Measurements from ENCODE around the gene GOLGA6L25. TPM values are rescaled to one million over a fixed set of nuclear protein-coding genes. Genes with fewer than 3 reads are reported as not detected.
"Not testable (repeated sequence)": the region's sequence is repeated elsewhere in the genome, so short reads cannot be mapped to it uniquely, and the experiment has no call there.

GOLGA6L25 gene
- total and polyA plus RNA-seq, 4 donors: not detected

GRCh38 chr15:28593424-28594129 lies 40.2 kb downstream of the GOLGA6L25 start:
- H3K27ac ChIP-seq (ENCODE audit: low read depth, low read length): not testable (repeated sequence)
- no CpG with 5 or more reads among the region's 5 CpGs for WGBS (ENCODE audit: insufficient coverage)

GRCh38 chr15:28597471-28597870 lies 44.1 kb downstream of the GOLGA6L25 start:
- not testable (repeated sequence) for H3K9me3 ChIP-seq (ENCODE audit: control insufficient read depth, insufficient read depth, low read length); DNase-seq (ENCODE audit: low read depth in 4 of 6, low spot score in 6 of 6); H3K4me1 ChIP-seq (ENCODE audit: control insufficient read depth, insufficient read depth, low read length); H3K36me3 ChIP-seq (ENCODE audit: control insufficient read depth, insufficient read depth, low read length); H3K4me3 ChIP-seq (ENCODE audit: low read depth, low read length); H3K27me3 ChIP-seq (ENCODE audit: control insufficient read depth, insufficient read depth, low read length); H3K27ac ChIP-seq (ENCODE audit: low read depth, low read length)
- WGBS (ENCODE audit: insufficient coverage): no CpG with 5 or more reads among the region's 10 CpGs

More at GRCh38 chr15:28593424-28594129, 40.2 kb downstream of the GOLGA6L25 start:
- not testable (repeated sequence) for H3K9me3 ChIP-seq (ENCODE audit: control insufficient read depth, insufficient read depth, low read length); H3K27me3 ChIP-seq (ENCODE audit: control insufficient read depth, insufficient read depth, low read length); H3K4me3 ChIP-seq (ENCODE audit: low read depth, low read length); DNase-seq (ENCODE audit: low read depth in 4 of 6, low spot score in 6 of 6); H3K4me1 ChIP-seq (ENCODE audit: control insufficient read depth, insufficient read depth, low read length); H3K36me3 ChIP-seq (ENCODE audit: control insufficient read depth, insufficient read depth, low read length)

- not testable (repeated sequence) for H3K4me3 ChIP-seq (ENCODE audit: low read depth, low read length); H3K9me3 ChIP-seq (ENCODE audit: control insufficient read depth, insufficient read depth, low read length); H3K27me3 ChIP-seq (ENCODE audit: control insufficient read depth, insufficient read depth, low read length); DNase-seq (ENCODE audit: low read depth in 4 of 6, low spot score in 6 of 6); H3K4me1 ChIP-seq (ENCODE audit: control insufficient read depth, insufficient read depth, low read length); H3K27ac ChIP-seq (ENCODE audit: low read depth, low read length); H3K36me3 ChIP-seq (ENCODE audit: control insufficient read depth, insufficient read depth, low read length)
- no CpG with 5 or more reads among the region's 8 CpGs for WGBS (ENCODE audit: insufficient coverage)
Measured at GRCh38 chr15:28598209-28598608, 44.8 kb downstream of the GOLGA6L25 start.

GRCh38 chr15:28602152-28602551 lies 48.8 kb downstream of the GOLGA6L25 start:
- H3K36me3 ChIP-seq (ENCODE audit: control insufficient read depth, insufficient read depth, low read length); DNase-seq (ENCODE audit: low read depth in 4 of 6, low spot score in 6 of 6); H3K27ac ChIP-seq (ENCODE audit: low read depth, low read length); H3K9me3 ChIP-seq (ENCODE audit: control insufficient read depth, insufficient read depth, low read length); H3K27me3 ChIP-seq (ENCODE audit: control insufficient read depth, insufficient read depth, low read length); H3K4me1 ChIP-seq (ENCODE audit: control insufficient read depth, insufficient read depth, low read length); H3K4me3 ChIP-seq (ENCODE audit: low read depth, low read length): not testable (repeated sequence)
- WGBS (ENCODE audit: insufficient coverage): no CpG with 5 or more reads among the region's 9 CpGs

Small RNA genes within 50 kb of the gene (small RNA-seq; reads per million reads assigned to genes)
- gene AC138749.2 (ENCODE audit: low replicate concordance) (not detected), gene RF00017 (ENCODE audit: low replicate concordance) (not detected)

Other genes with a start within 250 kb of the GOLGA6L25 start
- gene HERC2, start 231.4 kb upstream of the GOLGA6L25 start, total RNA-seq: 10 to 100 TPM; 62.9 to 74.1 TPM
- gene HERC2, start 231.4 kb upstream of the GOLGA6L25 start, polyA plus RNA-seq (ENCODE audit: insufficient read length in 2 of 2): 10 to 100 TPM; 83.0 to 96.2 TPM
- not detected for gene GOLGA6L24, start 195.5 kb upstream of the GOLGA6L25 start, total RNA-seq
- gene GOLGA6L24, start 195.5 kb upstream of the GOLGA6L25 start, polyA plus RNA-seq (ENCODE audit: insufficient read length in 2 of 2): not detected
- under 1 TPM; 0.06 to 0.20 TPM for gene GOLGA8F, start 174.9 kb upstream of the GOLGA6L25 start, total RNA-seq
- not detected for gene GOLGA8F, start 174.9 kb upstream of the GOLGA6L25 start, polyA plus RNA-seq (ENCODE audit: insufficient read length in 2 of 2)
- not detected for gene GOLGA8G, start 20.6 kb upstream of the GOLGA6L25 start, total RNA-seq
- under 1 TPM in 1 of 2 donors, not detected in 1; 0.21 TPM for gene GOLGA8G, start 20.6 kb upstream of the GOLGA6L25 start, polyA plus RNA-seq (ENCODE audit: insufficient read length in 2 of 2)
- 1 to 10 TPM in 1 of 2 donors, under 1 TPM in 1; 0.99 to 1.3 TPM for gene GOLGA8M, start 158.9 kb downstream of the GOLGA6L25 start, total RNA-seq
- 1 to 10 TPM; 1.7 TPM for gene GOLGA8M, start 158.9 kb downstream of the GOLGA6L25 start, polyA plus RNA-seq (ENCODE audit: insufficient read length in 2 of 2)